IMR-90 (cell line): ENCODE measurements around the gene MTIF2. TPM values are rescaled to one million over a fixed set of nuclear protein-coding genes. Genes with fewer than 3 reads are reported as not detected.

Experiments
- ATAC-seq: fragments of 200-7000 bp; cut with Tn5 transposase; 2 replicates; pipeline ENCODE4 v1.9.1; 2020; ENCODE audit warnings: low read depth, mild to moderate bottlenecking, moderate library complexity
- BruUV-seq: library from RNA; stranded (reverse); fragments of 400-500 nt; replicated peaks from 2 replicates; lab custom pipeline; 2021; lab: Mats Ljungman, UMichigan
- CTCF ChIA-PET: fragments of 300-600 bp; formaldehyde crosslinking; extraction: SDS; loops from one replicate; lab custom pipeline; 2021; ENCODE audit warnings: antibody characterized with exemption; lab: Yijun Ruan, JAX
- POLR2A ChIA-PET: fragments of 300-600 bp; sonication (Branson Sonifier 250); formaldehyde crosslinking; loops from one replicate; lab custom pipeline; 2022; ENCODE audit warnings: antibody characterized with exemption; ENCODE audit not compliant: unreplicated experiment; lab: Charles Lee
- DNase-seq: peaks from one replicate; pipeline ENCODE4 v3.0.0; 2013
- H2AFZ ChIP-seq: replicated peaks from 2 replicates; pipeline ENCODE3; 2013; ENCODE audit warnings: low read length, mild to moderate bottlenecking; ENCODE audit not compliant: poor library complexity
- H2AK5ac ChIP-seq: 2 replicates; pipeline ENCODE4 v1.6.1; 2013; ENCODE audit warnings: low read depth, low read length, inconsistent platforms
- H2AK9ac ChIP-seq: replicated peaks from 2 replicates; pipeline ENCODE3; 2013; ENCODE audit warnings: mild to moderate bottlenecking, low read depth, low read length, moderate library complexity; ENCODE audit not compliant: poor library complexity
- H2BK120ac ChIP-seq: 2 replicates; pipeline ENCODE4 v1.6.1; 2013; ENCODE audit warnings: low read depth, low read length, inconsistent platforms
- H2BK15ac ChIP-seq: 3 replicates; pipeline ENCODE4 v1.6.1; 2013; ENCODE audit warnings: low read depth, low read length, inconsistent platforms
- H2BK20ac ChIP-seq: 2 replicates; pipeline ENCODE4 v1.6.1; 2013; ENCODE audit warnings: low read depth, mild to moderate bottlenecking, inconsistent platforms, low read length, moderate library complexity
- H2BK5ac ChIP-seq: 2 replicates; pipeline ENCODE4 v1.6.1; 2013; ENCODE audit warnings: mild to moderate bottlenecking, low read depth, low read length, inconsistent platforms; ENCODE audit not compliant: poor library complexity, severe bottlenecking
- H3K14ac ChIP-seq: replicated peaks from 2 replicates; pipeline ENCODE4 v1.6.1; 2013; ENCODE audit warnings: low read depth, low read length, inconsistent platforms
- H3K18ac ChIP-seq: 2 replicates; pipeline ENCODE4 v1.6.1; 2013; ENCODE audit warnings: low read depth, low read length, control low read depth
- H3K23ac ChIP-seq: 2 replicates; pipeline ENCODE4 v1.6.1; 2013; ENCODE audit warnings: low read depth, low read length, inconsistent platforms
- H3K27ac ChIP-seq: 2 replicates; pipeline ENCODE4 v1.5.1; 2013; ENCODE audit warnings: mild to moderate bottlenecking, control low read depth, low read length; ENCODE audit not compliant: insufficient read depth
- H3K27me3 ChIP-seq: 2 replicates; pipeline ENCODE4 v1.6.1; 2013; ENCODE audit warnings: low read length; ENCODE audit not compliant: control insufficient read depth, insufficient read depth
- H3K36me3 ChIP-seq: 2 replicates; pipeline ENCODE4 v1.6.1; 2013; ENCODE audit warnings: low read length, mixed read lengths; ENCODE audit not compliant: control insufficient read depth, insufficient read depth
- H3K4ac ChIP-seq: 2 replicates; pipeline ENCODE4 v1.6.1; 2013; ENCODE audit warnings: low read depth, low read length, inconsistent platforms
- H3K4me1 ChIP-seq: 2 replicates; pipeline ENCODE4 v1.6.1; 2013; ENCODE audit warnings: low read length, mixed read lengths; ENCODE audit not compliant: control insufficient read depth, insufficient read depth
- H3K4me2 ChIP-seq: 2 replicates; pipeline ENCODE4 v1.6.1; 2013; ENCODE audit warnings: low read depth, mild to moderate bottlenecking, control low read depth, low read length, moderate library complexity
- H3K4me3 ChIP-seq: 2 replicates; pipeline ENCODE4 v1.5.1; 2013; ENCODE audit warnings: low read depth, mild to moderate bottlenecking, control low read depth, low read length, moderate library complexity; ENCODE audit not compliant: insufficient read depth
- H3K56ac ChIP-seq: 2 replicates; pipeline ENCODE4 v1.6.1; 2013; ENCODE audit warnings: low read length, inconsistent platforms; ENCODE audit not compliant: insufficient read depth; ENCODE audit errors: extremely low read depth
- H3K79me1 ChIP-seq, 2 experiments: 2 replicates each; pipeline ENCODE4 v1.6.1; 2013; ENCODE audit warnings: low read length in 2 of 2, inconsistent platforms in 1 of 2, low read depth in 1 of 2
- H3K9ac ChIP-seq: 2 replicates; pipeline ENCODE4 v1.6.1; 2013; ENCODE audit warnings: low read depth, low read length, control low read depth
- H3K9me1 ChIP-seq: 2 replicates; pipeline ENCODE4 v1.6.1; 2013; ENCODE audit warnings: low read length, inconsistent platforms; ENCODE audit not compliant: insufficient read depth
- H3K9me3 ChIP-seq: 2 replicates; pipeline ENCODE4 v1.6.1; 2013; ENCODE audit warnings: low read length; ENCODE audit not compliant: control insufficient read depth, insufficient read depth
- H4K20me1 ChIP-seq: 2 replicates; pipeline ENCODE4 v1.6.1; 2013; ENCODE audit warnings: low read length, inconsistent platforms; ENCODE audit not compliant: insufficient read depth
- H4K5ac ChIP-seq: 2 replicates; pipeline ENCODE4 v1.6.1; 2013; ENCODE audit warnings: mild to moderate bottlenecking, low read depth, low read length, control low read depth
- H4K8ac ChIP-seq, 2 experiments: 2 replicates each; pipeline ENCODE4 v1.6.1; 2013; ENCODE audit warnings: low read depth in 2 of 2, low read length in 2 of 2, control low read depth in 1 of 2, inconsistent platforms in 1 of 2
- H4K91ac ChIP-seq: 2 replicates; pipeline ENCODE4 v1.6.1; 2013; ENCODE audit warnings: low read depth, low read length, inconsistent platforms; ENCODE audit not compliant: insufficient read depth
- BHLHE40 ChIP-seq: fragments of 150-350 bp; IDR thresholded peaks from 2 replicates; pipeline ENCODE4 v1.6.1; 2016; ENCODE audit warnings: mild to moderate bottlenecking, low read depth, low read length
- CEBPB ChIP-seq: IDR thresholded peaks from 2 replicates; pipeline ENCODE4 v1.6.1; 2012; ENCODE audit warnings: low read depth, low read length, improper control_type of control experiment
- CHD1 ChIP-seq: IDR thresholded peaks from 2 replicates; pipeline ENCODE4 v1.6.1; 2012; ENCODE audit warnings: low read depth, low read length, improper control_type of control experiment
- ELK1 ChIP-seq: fragments of 150-350 bp; IDR thresholded peaks from 2 replicates; pipeline ENCODE4 v1.6.1; 2016; ENCODE audit warnings: low read depth, mild to moderate bottlenecking, low read length, moderate library complexity, borderline replicate concordance
- FOS ChIP-seq: fragments of 150-350 bp; IDR thresholded peaks from 2 replicates; pipeline ENCODE4 v1.6.1; 2016; ENCODE audit warnings: low read depth, low read length
- MAFK ChIP-seq: IDR thresholded peaks from 2 replicates; pipeline ENCODE4 v1.6.1; 2012; ENCODE audit warnings: low read depth, low read length, improper control_type of control experiment
- MAZ ChIP-seq: IDR thresholded peaks from 2 replicates; pipeline ENCODE4 v1.6.1; 2012; ENCODE audit warnings: low read depth, mild to moderate bottlenecking, low read length, improper control_type of control experiment, moderate library complexity, borderline replicate concordance
- MXI1 ChIP-seq: IDR thresholded peaks from 2 replicates; pipeline ENCODE4 v1.6.1; 2012; ENCODE audit warnings: low read depth, mild to moderate bottlenecking, low read length, moderate library complexity, borderline replicate concordance
- NFE2L2 ChIP-seq: fragments of 150-350 bp; IDR thresholded peaks from 2 replicates; pipeline ENCODE4 v1.6.1; 2016; ENCODE audit warnings: low read depth, mild to moderate bottlenecking, low read length
- POLR2A ChIP-seq: IDR thresholded peaks from 2 replicates; pipeline ENCODE4 v1.6.1; 2012; ENCODE audit warnings: mild to moderate bottlenecking, low read depth, low read length
- RAD21 ChIP-seq: IDR thresholded peaks from 2 replicates; pipeline ENCODE4 v1.6.1; 2012; ENCODE audit warnings: low read length, improper control_type of control experiment
- RFX5 ChIP-seq: IDR thresholded peaks from 2 replicates; pipeline ENCODE4 v1.8.0; 2012; ENCODE audit warnings: low read depth, mild to moderate bottlenecking, low read length, moderate library complexity
- SMC3 ChIP-seq: fragments of 150-350 bp; IDR thresholded peaks from 2 replicates; pipeline ENCODE4 v1.6.1; 2016; ENCODE audit warnings: low read depth, mild to moderate bottlenecking, antibody characterized with exemption, low read length, moderate library complexity
- USF2 ChIP-seq: fragments of 150-350 bp; IDR thresholded peaks from 2 replicates; pipeline ENCODE4 v1.6.1; 2017; ENCODE audit warnings: mild to moderate bottlenecking, antibody characterized with exemption, low read length, low read depth
- WGBS, 2 experiments: methylation state at CpG; one replicate each; pipeline versions ENCODE4 v1.1.5 to v1.1.7; 2013; ENCODE audit warnings: missing lambda C conversion rate in 2 of 2; ENCODE audit not compliant: insufficient read length in 1 of 2; ENCODE audit errors: extremely low coverage in 2 of 2; 5-methylcytosine and 5-hydroxymethylcytosine counted together
- dilution Hi-C: fragments of 300-500 bp; cut with HindIII; formaldehyde crosslinking; loops from one replicate; pipeline ENCODE4 v1.14.3; 2018; ENCODE audit warnings: low sequenced_read_pairs; ENCODE audit not compliant: unreplicated experiment
- in situ Hi-C: fragments of 300-500 bp; cut with MboI; formaldehyde crosslinking; loops from 3 replicates; pipeline ENCODE4 v1.14.3; 2019; ENCODE audit warnings: low sequenced_read_pairs, inconsistent platforms, mixed read lengths
- intact Hi-C: fragments of 100-400 bp; cut with micrococcal nuclease; formaldehyde crosslinking; loops from 2 replicates; pipeline ENCODE4 v1.10.0; 2022
- polyA plus RNA-seq, 3 experiments: library from polyadenylated mRNA; depleted of rRNA; stranded (reverse); fragments of >200 nt; gene quantifications; 2 replicates each; pipeline ENCODE4 v1.2.3, GENCODE V29; 2012; ENCODE audit warnings: low replicate concordance in 1 of 3
- total RNA-seq: library from RNA; depleted of rRNA; stranded (reverse); fragments of >200 nt; gene quantifications from 2 replicates; pipeline ENCODE4 v1.2.3, GENCODE V29; 2012

The MTIF2 gene
- total and polyA plus RNA-seq, 2 of the 4 experiments (the other 2 are of a cell fraction) = 10.8 to 22.6 TPM

GRCh38 chr2:55223958-55224760 is 44.9 kb downstream of the MTIF2 start:
- H3K23ac ChIP-seq = no peak overlapping the region
- no peak overlapping the region for H2BK20ac ChIP-seq
- H3K4ac ChIP-seq = no peak overlapping the region
- no peak overlapping the region for H2BK120ac ChIP-seq
- intact Hi-C loops = no loop called here
- 91% methylated on average over 21 of the region's 25 CpGs; no CpG with 5 or more reads in 1 of the 2 experiments for WGBS, 2 experiments
- ChIA-PET CTCF (interaction anchor here (0.6 kb wide), 1 partner anchor 229 kb away, joined by 4 read pairs; no protein-coding TSS in a partner anchor), POLR2A (interaction anchor here (0.6 kb wide), 1 partner anchor 9 kb away, joined by 4 read pairs; the partner anchor contains the start of gene RPS27A)
- H4K20me1 ChIP-seq = no peaks in the 10 kb centered on the region
- no peak overlapping the region for H3K18ac ChIP-seq
- in situ Hi-C loops = no loop called here
- H2AK9ac ChIP-seq = peak overlapping the region; percentile 39
- DNase-seq (no peak), ATAC-seq (no peak)
- no peak overlapping the region for H3K9ac ChIP-seq
- no peaks in the 10 kb centered on the region for H3K27me3 ChIP-seq
- no peak overlapping the region for H2BK5ac ChIP-seq
- no peak overlapping the region for H2AFZ ChIP-seq
- no peak overlapping the region for H2BK15ac ChIP-seq
- peaks cover 11 to 54% of the 10 kb centered on the region in 2 experiments for H3K79me1 ChIP-seq
- no peaks in the 10 kb centered on the region for H3K9me3 ChIP-seq
- no peak overlapping the region for H2AK5ac ChIP-seq
- no peak overlapping the region for H4K5ac ChIP-seq
- H3K4me3 ChIP-seq = no peak overlapping the region
- H3K4me2 ChIP-seq = no peak overlapping the region
- H4K91ac ChIP-seq = no peak overlapping the region
- dilution Hi-C loops = no loop called here
- peaks cover 6% of the 10 kb centered on the region; the same call in 1 of the 2 replicates for H3K36me3 ChIP-seq
- BruUV-seq = no TSS peak
- H4K8ac ChIP-seq = peak overlapping the region in 1 of 2 experiments; percentile 85; a peak in 2 of 4 replicates
- H3K4me1 ChIP-seq = peaks cover 4% of the 10 kb centered on the region
- TF ChIP-seq ELK1 (no peak), MXI1 (no peak), MAZ (no peak), FOS (no peak), NFE2L2 (no peak), BHLHE40 (no peak), SMC3 (no peak), MAFK (no peak), RAD21 (no peak), CHD1 (no peak), CEBPB (no peak), USF2 (no peak), RFX5 (no peak), POLR2A (no peak)
- H3K9me1 ChIP-seq = peaks cover 5% of the 10 kb centered on the region; the same call in 1 of the 2 replicates
- H3K14ac ChIP-seq = no peak overlapping the region
- H3K56ac ChIP-seq = no peak overlapping the region
- no peak overlapping the region for H3K27ac ChIP-seq
